ENCODE measurements around the gene FRMD4B. TPM values are rescaled to one million over a fixed set of nuclear protein-coding genes. Genes with fewer than 3 reads are reported as not detected.

The FRMD4B gene
- total RNA-seq, 2 donors from 2014 or later = 36.7 to 38.1 TPM

- intact Hi-C loops (cut with DNase I) = loop anchor here in 1 of 2 donors (5.0 kb wide), 1 partner anchor 82 kb away; no protein-coding TSS in a partner anchor
- DNase-seq (no peak), ATAC-seq (peak in 1 of 2 donors; percentile 64)
Observed at GRCh38 chr3:69409011-69409410, 23.1 kb upstream of the FRMD4B start.

- intact Hi-C loops (cut with DNase I) = loop anchor here in 1 of 2 donors (5.0 kb wide), 1 partner anchor 81 kb away; no protein-coding TSS in a partner anchor
- no peak for DNase-seq
- ATAC-seq = peak; percentile 15 to 45
Observed at GRCh38 chr3:69408542-69408941, 22.7 kb upstream of the FRMD4B start.

DNA sequence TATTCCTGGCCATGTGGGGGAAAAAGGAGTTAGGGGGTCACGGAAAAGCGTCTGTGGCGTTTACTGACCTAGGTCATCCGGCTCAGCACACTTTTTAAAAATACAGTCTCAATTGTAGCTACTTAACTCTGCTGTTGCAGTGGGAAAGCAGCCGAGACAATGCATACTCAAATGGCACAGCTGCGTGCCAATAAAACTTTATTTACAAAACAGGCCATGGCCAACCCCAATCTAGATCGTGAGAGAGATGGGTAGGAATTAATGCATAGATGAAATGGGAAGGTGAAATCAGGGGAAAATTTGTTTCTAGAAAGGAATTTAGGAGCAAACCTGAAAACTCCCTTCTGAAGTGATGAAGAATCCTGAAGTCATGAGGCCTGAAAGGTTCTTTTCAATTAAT is 22.0 kb upstream of the FRMD4B start:
- DNase-seq = no peak
- intact Hi-C loops (cut with DNase I) = loop anchor here in 1 of 2 donors (5.0 kb wide), 1 partner anchor 81 kb away; no protein-coding TSS in a partner anchor
- no peak for ATAC-seq

DNA sequence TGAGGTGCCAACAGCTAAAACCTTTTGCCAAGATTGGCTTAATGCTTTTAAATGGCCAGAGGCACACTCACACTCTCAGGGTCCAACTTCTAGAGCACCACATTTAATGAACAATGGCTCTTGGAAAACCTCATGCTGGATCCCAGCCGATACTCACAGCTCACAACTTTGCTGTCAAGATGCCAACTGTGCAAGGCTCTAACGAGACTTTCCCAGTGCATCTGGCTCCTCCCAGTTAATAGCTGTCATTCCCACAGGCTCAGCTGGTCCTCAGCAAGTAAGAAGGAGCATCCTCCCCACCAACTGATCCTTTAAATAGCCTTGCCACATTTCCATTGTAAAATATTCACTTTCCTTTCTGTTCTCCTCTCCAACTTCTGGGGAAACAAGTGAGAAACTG is 20.3 kb upstream of the FRMD4B start:
- ATAC-seq (peak; percentile 69 to 80), DNase-seq (peak; percentile 62)
- intact Hi-C loops (cut with DNase I) = loop anchor here in 1 of 2 donors (5.0 kb wide), 1 partner anchor 79 kb away; no protein-coding TSS in a partner anchor

DNA sequence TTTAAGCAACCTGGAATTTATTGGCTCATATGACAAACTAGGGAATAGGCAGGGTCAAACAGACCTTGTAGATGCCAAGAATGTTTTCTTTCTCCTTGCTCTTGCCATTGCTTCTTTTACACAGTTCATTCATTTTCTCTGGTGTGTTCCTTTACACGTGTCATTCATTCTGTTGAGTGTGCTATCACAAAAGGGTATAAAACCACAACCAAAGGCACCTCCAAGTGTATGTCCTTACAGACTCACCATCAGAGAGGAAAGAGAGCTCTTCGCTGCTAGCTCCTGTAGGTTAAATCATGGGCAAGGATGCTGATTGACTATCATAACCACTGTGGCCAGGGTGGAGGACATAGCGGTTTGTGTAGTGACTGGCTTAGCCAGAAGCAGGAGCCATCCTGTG is 19.2 kb upstream of the FRMD4B start:
- DNase-seq (no peak), ATAC-seq (no peak)
- intact Hi-C loops (cut with DNase I) = loop anchor here in 1 of 2 donors (5.0 kb wide), 1 partner anchor 78 kb away; no protein-coding TSS in a partner anchor

DNA sequence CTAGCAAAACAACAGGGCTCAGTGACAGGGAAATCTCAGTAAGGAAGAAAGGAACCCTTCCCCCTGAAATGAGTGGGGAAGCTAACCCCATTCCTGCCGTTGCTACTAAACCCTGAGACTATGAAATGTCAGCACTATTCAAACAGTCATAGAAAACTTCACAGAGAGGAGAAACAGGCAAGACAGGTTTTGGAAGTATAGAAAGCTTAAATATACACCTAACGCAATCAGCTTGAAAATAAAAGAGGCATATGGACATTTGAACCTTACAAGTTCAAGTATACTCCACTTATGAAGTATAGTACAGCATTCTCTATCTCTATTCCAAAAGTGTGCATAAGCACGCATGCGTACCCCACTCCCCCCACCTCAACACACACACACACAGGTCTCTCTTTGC is 17.6 kb upstream of the FRMD4B start:
- DNase-seq (no peak), ATAC-seq (no peak)
- intact Hi-C loops (cut with DNase I) = no loop called here

DNA sequence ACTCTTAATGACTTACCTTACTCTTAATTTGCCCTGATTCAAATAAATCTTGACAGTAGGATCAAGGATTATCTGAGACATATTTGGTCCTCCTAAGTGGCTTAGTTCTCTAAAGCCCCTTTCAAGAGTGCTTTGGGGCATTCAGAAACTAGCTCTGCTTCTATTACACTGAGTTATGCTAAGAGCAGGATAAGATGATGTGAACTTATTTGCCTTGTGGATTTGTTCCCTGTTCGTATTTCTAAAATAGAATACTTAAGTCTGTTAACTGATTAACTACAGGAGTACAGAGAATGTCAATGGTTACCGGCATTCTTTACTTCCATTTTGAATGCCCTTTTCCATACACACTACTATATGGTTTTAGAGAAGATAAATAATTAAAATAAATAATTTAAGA is 14.8 kb upstream of the FRMD4B start:
- no peak for ATAC-seq
- DNase-seq = no peak
- intact Hi-C loops (cut with DNase I) = no loop called here

DNA sequence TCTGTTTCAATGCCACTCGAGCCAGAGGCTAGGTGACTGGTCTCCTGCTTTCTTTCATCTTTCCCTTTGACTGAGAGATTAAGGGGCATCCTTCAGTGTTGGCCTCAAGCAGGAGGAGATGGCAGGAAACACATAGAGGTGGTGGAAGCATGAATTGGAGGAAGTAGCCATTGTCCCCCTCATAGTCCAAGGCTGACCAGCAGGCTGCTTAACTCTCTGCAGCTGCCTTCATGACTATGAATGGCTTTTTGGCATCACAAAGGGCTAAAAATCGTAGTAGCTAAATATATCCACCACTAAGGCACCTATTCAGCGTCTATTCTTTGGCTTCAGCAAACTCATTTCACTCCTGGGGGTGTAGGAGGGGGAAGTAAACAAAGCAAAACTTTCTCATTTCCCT is 7.0 kb upstream of the FRMD4B start:
- DNase-seq (no peak), ATAC-seq (no peak)
- intact Hi-C loops (cut with DNase I) = no loop called here

- ATAC-seq (no peak), DNase-seq (no peak)
- intact Hi-C loops (cut with DNase I) = no loop called here
Observed at GRCh38 chr3:69392415-69392814, 6.5 kb upstream of the FRMD4B start.

- ATAC-seq (peak in 1 of 2 donors; percentile 44), DNase-seq (no peak)
- intact Hi-C loops (cut with DNase I) = no loop called here
Observed at GRCh38 chr3:69391554-69391953, 5.7 kb upstream of the FRMD4B start.

DNA sequence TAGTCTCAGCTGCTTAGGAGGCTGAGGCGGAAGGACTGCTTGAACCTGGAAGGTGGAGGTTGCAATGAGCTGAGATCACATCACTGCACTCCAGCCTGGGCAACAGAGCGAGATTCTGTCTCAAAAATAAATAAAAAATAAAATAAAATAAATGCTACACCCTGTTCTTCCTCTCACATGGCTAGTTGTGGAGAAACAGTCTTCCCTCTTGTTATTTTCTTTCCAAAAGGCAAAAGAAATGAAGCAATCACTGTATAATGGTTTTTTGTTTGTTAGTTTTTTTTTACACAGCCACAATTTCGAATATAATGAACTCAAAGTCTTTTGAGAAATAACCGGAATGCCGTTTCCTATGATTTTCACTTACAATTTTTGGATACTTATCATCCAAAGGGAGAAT is 4.9 kb upstream of the FRMD4B start:
- no peak for DNase-seq
- no peak for ATAC-seq
- intact Hi-C loops (cut with DNase I) = no loop called here

DNA sequence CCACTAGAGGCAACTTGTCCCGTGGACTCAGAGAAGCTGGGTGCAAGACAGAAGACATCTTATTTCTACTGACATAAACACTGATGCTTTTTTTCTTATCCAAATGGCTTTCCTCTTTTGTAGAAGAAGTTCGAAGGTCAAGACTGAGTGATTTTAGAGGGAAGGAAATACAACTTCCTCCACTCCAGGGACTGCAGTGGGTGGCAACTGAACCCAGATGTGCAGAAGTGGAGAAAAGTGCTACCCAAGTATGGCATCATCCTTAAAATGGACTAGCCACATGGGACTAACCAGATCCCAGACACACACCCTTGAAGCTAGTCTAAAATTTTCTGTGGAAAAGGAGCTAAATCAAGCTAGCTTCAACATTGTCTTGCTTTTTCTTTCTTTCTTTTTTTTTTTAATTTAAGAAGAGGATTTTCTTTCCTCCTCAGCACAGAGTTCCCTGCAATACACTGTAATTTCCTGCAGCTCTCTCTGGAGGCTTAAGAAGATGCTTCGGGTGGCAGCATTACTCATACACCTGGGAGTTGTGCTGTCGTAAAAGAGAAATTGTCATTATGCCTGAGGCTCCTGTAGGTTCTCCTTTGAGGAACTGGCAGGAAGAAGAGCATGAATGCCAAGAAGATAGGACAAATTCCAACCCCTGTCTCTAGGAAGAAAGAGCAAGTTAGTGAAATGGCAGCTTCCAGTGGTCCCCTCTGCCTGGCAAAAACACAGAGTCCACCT is 3.8 kb upstream of the FRMD4B start:
- DNase-seq (no peak), ATAC-seq (no peak)
- intact Hi-C loops (cut with DNase I) = no loop called here

DNA sequence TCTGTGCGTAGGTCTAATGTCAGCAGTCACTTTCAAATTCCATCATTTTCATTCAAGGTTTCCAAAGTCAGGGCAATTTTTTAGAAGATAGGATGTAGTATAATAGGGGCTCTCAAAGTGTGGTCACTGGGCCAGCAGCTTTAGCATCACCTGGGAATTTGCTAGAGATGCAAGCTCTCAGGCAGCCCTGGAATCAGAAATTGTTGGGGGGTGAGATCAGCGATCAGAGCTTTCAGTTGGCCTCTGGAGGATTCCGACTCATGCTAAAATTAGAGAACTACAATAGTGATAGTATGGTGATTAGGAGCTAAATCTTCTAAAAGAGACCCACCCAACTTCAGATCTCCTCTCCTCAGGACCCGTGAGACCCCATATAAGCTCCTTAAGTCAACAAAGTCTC is 2.4 kb upstream of the FRMD4B start:
- intact Hi-C loops (cut with DNase I) = no loop called here
- ATAC-seq (no peak), DNase-seq (no peak)

- no peak for DNase-seq
- no peak for ATAC-seq
- intact Hi-C loops (cut with DNase I) = no loop called here
Observed at GRCh38 chr3:69386556-69387385, 883 bp upstream of the FRMD4B start.

GRCh38 chr3:69385123-69385722 is 665 bp downstream of the FRMD4B start:
- DNase-seq (no peak), ATAC-seq (peak; percentile 21 to 40)
- intact Hi-C loops (cut with DNase I) = no loop called here

GRCh38 chr3:69384326-69384725 is 1.6 kb downstream of the FRMD4B start:
- intact Hi-C loops (cut with DNase I) = no loop called here
- DNase-seq = no peak
- ATAC-seq = peak in 1 of 2 donors; percentile 6

GRCh38 chr3:69379661-69380060 is 6.2 kb downstream of the FRMD4B start:
- no peak for DNase-seq
- intact Hi-C loops (cut with DNase I) = no loop called here
- no peak for ATAC-seq

- ATAC-seq = peak in 1 of 2 donors; percentile 60
- intact Hi-C loops (cut with DNase I) = no loop called here
- no peak for DNase-seq
Observed at GRCh38 chr3:69378112-69378802, 7.6 kb downstream of the FRMD4B start.

DNA sequence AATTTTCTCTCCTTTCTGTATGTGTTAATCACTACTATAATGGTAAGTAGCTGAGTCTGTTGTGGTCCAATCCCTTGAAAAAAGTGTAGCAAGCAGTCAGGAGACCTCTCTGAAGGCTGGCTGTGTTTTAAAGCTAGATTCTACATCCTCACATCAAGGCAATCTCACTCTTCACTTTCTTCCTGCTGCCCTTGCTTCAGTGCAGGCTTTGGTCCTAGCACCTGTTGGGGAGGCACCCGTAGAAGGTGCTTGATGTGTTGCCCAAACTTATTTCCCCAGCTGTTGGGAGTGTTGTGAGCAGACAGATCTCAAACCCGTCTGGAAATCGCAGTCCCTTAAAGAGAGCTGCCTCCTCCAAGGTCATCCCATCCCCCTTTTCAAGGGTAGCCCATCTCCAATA is 8.6 kb downstream of the FRMD4B start:
- DNase-seq (no peak), ATAC-seq (no peak)
- intact Hi-C loops (cut with DNase I) = no loop called here
